Measurements from ENCODE around the gene SLC29A1.

GRCh38 chr6:44264154-44265006 is 41.0 kb downstream of the SLC29A1 start:
- TF ChIP-seq POLR2AphosphoS5 (IDR thresholded peaks at IDR 0.05; ENCODE audit: low read depth, low read length) (no peak), SIX5 (IDR thresholded peaks at IDR 0.05; ENCODE audit: low read depth, low read length) (no peak), E2F6 (IDR thresholded peaks at IDR 0.05) (no peak), MAFK (IDR thresholded peaks at IDR 0.05; ENCODE audit: low read depth, low read length) (no peak), RAD21 (IDR thresholded peaks at IDR 0.05 in 1 of 2, conservative IDR thresholded peaks at IDR 0.05 in 1 of 2; ENCODE audit: low read depth in 2 of 2, low read length in 2 of 2) (no peak), USF2 (IDR thresholded peaks at IDR 0.05; ENCODE audit: low read length) (no peak), CTCF (IDR thresholded peaks at IDR 0.05; ENCODE audit: control extremely low read depth in 1 of 3, insufficient read depth in 1 of 3, low read depth in 1 of 3, low read length in 3 of 3) (no peak), PHF8 (conservative IDR thresholded peaks at IDR 0.05; ENCODE audit: low read depth, low read length) (no peak), JUND (IDR thresholded peaks at IDR 0.05; ENCODE audit: low read length) (no peak), SP1 (IDR thresholded peaks at IDR 0.05; ENCODE audit: low read depth, low read length) (no peak), GABPA (IDR thresholded peaks at IDR 0.05; ENCODE audit: borderline replicate concordance, insufficient read depth, low read length) (no peak)
